H1 (cell line): ENCODE measurements around the gene DNMT3B. TPM values are rescaled to one million over a fixed set of nuclear protein-coding genes. Genes with fewer than 3 reads are reported as not detected.

Source experiments
- CTCF ChIA-PET: fragments of 300-600 bp; sonication (Branson Sonifier 250); formaldehyde crosslinking; loops from one replicate; lab custom pipeline; 2021; ENCODE audit not compliant: partially characterized antibody; lab: Charles Lee
- POLR2A ChIA-PET: fragments of 300-600 bp; sonication (Branson Sonifier 250); formaldehyde crosslinking; loops from one replicate; lab custom pipeline; 2021; ENCODE audit warnings: inconsistent platforms; ENCODE audit not compliant: partially characterized antibody; lab: Charles Lee
- DNase-seq, 2 experiments: peaks; one replicate each; pipeline versions ENCODE4 v3.0.0 to v3.0.0-alpha.2; 2010 to 2022; ENCODE audit warnings: low spot score in 2 of 2, low read depth in 1 of 2, mixed read lengths in 1 of 2
- FAIRE-seq: peaks from 2 replicates; lab custom pipeline; 2011; peaks lifted over from hg19 to GRCh38; lab: Jason Lieb, UNC
- H2AFZ ChIP-seq: 2 replicates; pipeline ENCODE4 v1.8.1; 2012; ENCODE audit warnings: low read length, inconsistent platforms
- H2AK5ac ChIP-seq: 2 replicates; pipeline ENCODE4 v1.6.1; 2013; ENCODE audit warnings: low read depth, low read length
- H2BK120ac ChIP-seq: replicated peaks from 2 replicates; pipeline ENCODE3; 2013; ENCODE audit warnings: low read depth, low read length, inconsistent platforms
- H2BK12ac ChIP-seq: 2 replicates; pipeline ENCODE4 v1.6.1; 2013; ENCODE audit warnings: low read depth, low read length
- H2BK15ac ChIP-seq: 2 replicates; pipeline ENCODE4 v1.6.1; 2013; ENCODE audit warnings: low read length
- H2BK20ac ChIP-seq: 2 replicates; pipeline ENCODE4 v1.6.1; 2013; ENCODE audit warnings: low read length
- H2BK5ac ChIP-seq: 2 replicates; pipeline ENCODE4 v1.6.1; 2013; ENCODE audit warnings: low read depth, low read length
- H3K14ac ChIP-seq: 2 replicates; pipeline ENCODE4 v1.6.1; 2013; ENCODE audit warnings: inconsistent platforms; ENCODE audit not compliant: insufficient read length
- H3K18ac ChIP-seq: 2 replicates; pipeline ENCODE4 v1.6.1; 2013; ENCODE audit warnings: low read length; ENCODE audit errors: extremely low read depth
- H3K23ac ChIP-seq: 2 replicates; pipeline ENCODE4 v1.6.1; 2013; ENCODE audit warnings: inconsistent platforms; ENCODE audit not compliant: insufficient read length
- H3K23me2 ChIP-seq: 2 replicates; pipeline ENCODE4 v1.6.1; 2013; ENCODE audit warnings: low read depth, low read length
- H3K27ac ChIP-seq: 2 replicates; pipeline ENCODE4 v1.6.1; 2011; ENCODE audit warnings: low read depth, low read length, inconsistent platforms
- H3K27me3 ChIP-seq, 4 experiments: replicated peaks in 1 of 4; 1 replicate in 1 of 4; 2 replicates in 3 of 4; pipeline versions ENCODE4 v1.6.1 to v1.8.1; 2011 to 2013; ENCODE audit warnings: low read length in 3 of 4, mild to moderate bottlenecking in 3 of 4, inconsistent platforms in 2 of 4, mixed read lengths in 2 of 4, moderate library complexity in 1 of 4; ENCODE audit not compliant: control insufficient read depth in 3 of 4, insufficient read depth in 3 of 4; ENCODE audit errors: extremely low read depth in 1 of 4
- H3K36me3 ChIP-seq, 4 experiments: 2 replicates each; pipeline versions ENCODE4 v1.6.1 to v1.8.1; 2011 to 2013; ENCODE audit warnings: mild to moderate bottlenecking in 4 of 4, low read length in 3 of 4, moderate library complexity in 2 of 4, control low read depth in 1 of 4, inconsistent platforms in 1 of 4; ENCODE audit not compliant: insufficient read depth in 4 of 4, control insufficient read depth in 2 of 4
- H3K4ac ChIP-seq: replicated peaks from 2 replicates; pipeline ENCODE3; 2013; ENCODE audit warnings: low read length, low read depth, mixed read lengths, inconsistent platforms; ENCODE audit not compliant: insufficient read length
- H3K4me1 ChIP-seq, 4 experiments: replicated peaks in 1 of 4; 1 replicate in 1 of 4; 2 replicates in 3 of 4; pipeline versions ENCODE4 v1.6.1 to v1.8.1; 2011 to 2013; ENCODE audit warnings: low read length in 3 of 4, inconsistent platforms in 2 of 4, mixed read lengths in 1 of 4; ENCODE audit not compliant: insufficient read depth in 4 of 4, control insufficient read depth in 3 of 4
- H3K4me2 ChIP-seq, 2 experiments: 2 replicates each; pipeline versions ENCODE4 v1.6.1 to v1.8.1; 2011 to 2013; ENCODE audit warnings: low read depth in 2 of 2, low read length in 2 of 2, control low read depth in 1 of 2, inconsistent platforms in 1 of 2, mild to moderate bottlenecking in 1 of 2; ENCODE audit not compliant: insufficient read depth in 1 of 2
- H3K4me3 ChIP-seq, 4 experiments: fragments of 200-600, 300-600 bp in 1 of 4; sonication (generic), shearing (Covaris generic), sonication (Bioruptor Twin) in 1 of 4; 2 replicates each; pipeline versions ENCODE4 v1.5.1 to v1.8.1; 2011 to 2016; ENCODE audit warnings: low read length in 4 of 4, low read depth in 3 of 4, control low read depth in 2 of 4, inconsistent platforms in 2 of 4, mild to moderate bottlenecking in 2 of 4, mixed read lengths in 1 of 4, moderate library complexity in 1 of 4; ENCODE audit not compliant: insufficient read depth in 2 of 4; ENCODE audit errors: extremely low read depth in 1 of 4
- H3K56ac ChIP-seq: replicated peaks from 2 replicates; pipeline ENCODE3; 2013; ENCODE audit warnings: low read depth, mild to moderate bottlenecking, mixed read lengths, low read length, inconsistent platforms; ENCODE audit not compliant: insufficient read length
- H3K79me1 ChIP-seq: 2 replicates; pipeline ENCODE4 v1.6.1; 2013; ENCODE audit warnings: low read depth, low read length, control low read depth
- H3K79me2 ChIP-seq, 2 experiments: 2 replicates each; pipeline versions ENCODE4 v1.6.1 to v1.8.1; 2012 to 2013; ENCODE audit warnings: low read length in 2 of 2, mild to moderate bottlenecking in 2 of 2, inconsistent platforms in 1 of 2; ENCODE audit not compliant: insufficient read depth in 2 of 2, control insufficient read depth in 1 of 2
- H3K9ac ChIP-seq, 4 experiments: replicated peaks in 1 of 4; 1 replicate in 1 of 4; 2 replicates in 3 of 4; pipeline versions ENCODE4 v1.6.1 to v1.8.1; 2011 to 2013; ENCODE audit warnings: low read depth in 3 of 4, low read length in 3 of 4, control low read depth in 2 of 4, mild to moderate bottlenecking in 2 of 4, moderate library complexity in 2 of 4, inconsistent platforms in 1 of 4; ENCODE audit errors: extremely low read depth in 1 of 4
- H3K9me3 ChIP-seq, 2 experiments: 2 replicates each; pipeline versions ENCODE4 v1.6.1 to v1.8.1; 2012 to 2013; ENCODE audit warnings: mild to moderate bottlenecking in 2 of 2, moderate library complexity in 2 of 2, control low read depth in 1 of 2, inconsistent platforms in 1 of 2, low read depth in 1 of 2, low read length in 1 of 2, mixed read lengths in 1 of 2; ENCODE audit not compliant: insufficient read depth in 2 of 2
- H4K20me1 ChIP-seq, 2 experiments: replicated peaks in 1 of 2; 2 replicates each; pipeline versions ENCODE3 to v1.8.1; 2011 to 2013; ENCODE audit warnings: inconsistent platforms in 2 of 2, low read length in 2 of 2, mild to moderate bottlenecking in 1 of 2; ENCODE audit not compliant: insufficient read depth in 2 of 2, control insufficient read depth in 1 of 2
- H4K5ac ChIP-seq: 2 replicates; pipeline ENCODE4 v1.6.1; 2013; ENCODE audit warnings: low read length, low read depth, mixed read lengths, inconsistent platforms; ENCODE audit not compliant: insufficient read length
- H4K8ac ChIP-seq: 2 replicates; pipeline ENCODE4 v1.8.0; 2013; ENCODE audit warnings: mild to moderate bottlenecking, moderate library complexity, low read length, inconsistent platforms; ENCODE audit not compliant: insufficient read depth; ENCODE audit errors: extremely low read depth
- H4K91ac ChIP-seq: replicated peaks from 2 replicates; pipeline ENCODE3; 2013; ENCODE audit warnings: low read length, mixed read lengths, inconsistent platforms; ENCODE audit not compliant: insufficient read length
- BCL11A ChIP-seq, 2 experiments: IDR thresholded peaks; one replicate each; pipeline ENCODE4 v1.6.1; 2011; ENCODE audit warnings: low read depth in 2 of 2, low read length in 2 of 2, mild to moderate bottlenecking in 2 of 2
- BRCA1 ChIP-seq: IDR thresholded peaks from 2 replicates; pipeline ENCODE4 v1.6.1; 2012; ENCODE audit warnings: low read depth, low read length, improper control_type of control experiment
- CHD2 ChIP-seq: IDR thresholded peaks from 2 replicates; pipeline ENCODE4 v1.6.1; 2012; ENCODE audit warnings: low read length, improper control_type of control experiment
- NANOG ChIP-seq: IDR thresholded peaks from 2 replicates; pipeline ENCODE4 v1.6.1; 2011; ENCODE audit warnings: low read length, low read depth, mild to moderate bottlenecking, inconsistent platforms; ENCODE audit not compliant: insufficient read depth, poor library complexity, severe bottlenecking
- SIN3A ChIP-seq, 2 experiments: IDR thresholded peaks in 1 of 2; conservative IDR thresholded peaks in 1 of 2; 2 replicates each; pipeline ENCODE4 v1.6.1; 2011 to 2012; ENCODE audit warnings: low read length in 2 of 2, improper control_type of control experiment in 1 of 2, low read depth in 1 of 2, mild to moderate bottlenecking in 1 of 2
- TAF1 ChIP-seq: IDR thresholded peaks from 2 replicates; pipeline ENCODE4 v1.6.1; 2011; ENCODE audit warnings: mild to moderate bottlenecking, low read depth, low read length
- TAF7 ChIP-seq: optimal IDR thresholded peaks from 2 replicates; pipeline ENCODE3; 2011; ENCODE audit warnings: low read depth, mild to moderate bottlenecking, inconsistent platforms, low read length, moderate library complexity, borderline replicate concordance
- TCF12 ChIP-seq: IDR thresholded peaks from 2 replicates; pipeline ENCODE4 v1.6.1; 2011; ENCODE audit warnings: low read depth, mild to moderate bottlenecking, low read length
- ZNF274 ChIP-seq: IDR thresholded peaks from 2 replicates; pipeline ENCODE4 v1.7.0; 2012; ENCODE audit warnings: low read length, borderline replicate concordance; ENCODE audit errors: extremely low read depth
- WGBS, 2 experiments: shearing (Covaris generic) in 1 of 2; methylation state at CpG; one replicate each; pipeline versions ENCODE4 v1.1.6 to v1.1.7; 2013 to 2015; ENCODE audit warnings: low lambda C conversion rate in 2 of 2, mixed read lengths in 2 of 2, inconsistent platforms in 1 of 2, low coverage in 1 of 2, missing lambda C conversion rate in 1 of 2; ENCODE audit not compliant: insufficient replicate concordance in 2 of 2, insufficient coverage in 1 of 2, insufficient read length in 1 of 2; ENCODE audit errors: extremely low coverage in 1 of 2, missing lambda C conversion rate in 1 of 2; 5-methylcytosine and 5-hydroxymethylcytosine counted together
- polyA plus RNA-seq, 7 experiments: library from polyadenylated mRNA; depleted of rRNA in 3 of 7; stranded (reverse) in 5 of 7; unstranded in 2 of 7; fragments of >200 nt in 5 of 7; fragments of 200-250 nt in 2 of 7; gene quantifications; 1 replicate in 5 of 7; 2 replicates in 1 of 7; 4 replicates in 1 of 7; pipeline versions ENCODE4 v1.2.1 to v1.2.3, GENCODE V29; 2011 to 2013; ENCODE audit warnings: missing spikeins in 2 of 7, mixed read lengths in 2 of 7
- total RNA-seq: library from RNA; stranded (reverse); fragmentation: NEBNext Ultra II Directional; extraction: Animal tissue kit (Norgen Biotek cat#: 25700); gene quantifications from 2 replicates; pipeline ENCODE4 v1.2.1, GENCODE V29; 2021

DNMT3B gene
- total and polyA plus RNA-seq, 2 of the 8 experiments (the other 6 are each of a cell fraction or from before 2014, with no cell fraction given), result 433 to 1,016 TPM

DNA sequence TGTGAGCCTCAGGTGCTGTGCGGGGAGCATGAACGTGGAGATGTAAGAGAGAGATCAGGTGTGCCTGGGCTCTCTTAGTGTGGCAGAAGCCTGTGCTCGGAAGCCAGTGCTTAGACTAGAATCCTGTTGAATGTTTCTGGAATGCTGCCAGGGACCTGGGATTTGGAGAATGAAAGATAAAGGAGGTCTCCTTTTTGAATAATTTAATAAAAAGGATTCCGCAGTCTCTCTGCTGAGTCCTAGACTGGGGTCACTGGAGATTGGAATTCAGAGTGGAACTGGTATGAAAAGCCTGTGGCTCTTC lies 77.7 kb downstream of the DNMT3B start:
- peaks cover 32 to 72% (median 55%) of the 10 kb centered on the region in 4 experiments for H3K36me3 ChIP-seq
- 93% methylated on average over 4 of the region's 4 CpGs; no CpG with 5 or more reads in 1 of the 2 experiments for WGBS, 2 experiments
- no peak overlapping the region for H4K5ac ChIP-seq
- H3K9ac ChIP-seq, result no peak overlapping the region
- DNase-seq, result no peak
- no peak for TF ChIP-seq NANOG
- no peak for TF ChIP-seq CHD2
- no peak for TF ChIP-seq TAF7
- TF ChIP-seq SIN3A (conservative IDR thresholded peaks at IDR 0.05 in 1 of 2, IDR thresholded peaks at IDR 0.05 in 1 of 2; ENCODE audit: low read depth in 1 of 2, low read length in 2 of 2), result no peak
- TF ChIP-seq BCL11A (IDR thresholded peaks at IDR 0.05; ENCODE audit: low read depth in 2 of 2, low read length in 2 of 2), result no peak
- TF ChIP-seq TAF1, result no peak
- TF ChIP-seq ZNF274, result no peak
- no peak for TF ChIP-seq BRCA1
- no peak for TF ChIP-seq TCF12
- H3K23ac ChIP-seq, result no peak overlapping the region
- H2BK12ac ChIP-seq, result no peak overlapping the region
- H3K79me2 ChIP-seq, result peaks cover 3 to 26% of the 10 kb centered on the region in 2 experiments; a peak in 3 of 4 replicates
- no peak overlapping the region for H2BK20ac ChIP-seq
- no peak overlapping the region for H3K18ac ChIP-seq
- H3K4ac ChIP-seq, result no peak overlapping the region
- no peaks in the 10 kb centered on the region for H3K23me2 ChIP-seq
- no peak overlapping the region for H2AK5ac ChIP-seq
- H3K14ac ChIP-seq, result no peak overlapping the region
- no peak overlapping the region for H3K4me3 ChIP-seq
- H2BK5ac ChIP-seq, result no peak overlapping the region
- no peak overlapping the region for H3K56ac ChIP-seq
- no peak for FAIRE-seq
- H4K8ac ChIP-seq, result no peak overlapping the region
- CTCF ChIA-PET, result interaction anchor here (1.2 kb wide), 1 partner anchor 62 kb away, joined by 3 read pairs; no protein-coding TSS in a partner anchor
- H3K27me3 ChIP-seq, result no peaks in the 10 kb centered on the region
- H2BK15ac ChIP-seq, result no peak overlapping the region
- no peaks in the 10 kb centered on the region for H3K4me1 ChIP-seq
- H3K9me3 ChIP-seq, result no peaks in the 10 kb centered on the region
- POLR2A ChIA-PET, result no interaction called here
- H2AFZ ChIP-seq, result no peak overlapping the region
- peaks cover 5 to 7% of the 10 kb centered on the region in 2 experiments for H4K20me1 ChIP-seq
- peaks cover 11% of the 10 kb centered on the region for H3K79me1 ChIP-seq
- H2BK120ac ChIP-seq, result no peak overlapping the region
- H3K27ac ChIP-seq, result no peak overlapping the region
- no peak overlapping the region for H4K91ac ChIP-seq
- no peak overlapping the region for H3K4me2 ChIP-seq
